Lower leg skin (tissue), 3 donors: ENCODE measurements around the gene ATP6V1G3.

Experiments used
- CTCF ChIP-seq, 3 donors: fragments of 450-650 bp; IDR thresholded peaks; one replicate each; pipeline ENCODE4 v1.5.1; 2016; ENCODE audit warnings: antibody characterized with exemption in 3 of 3, mild to moderate bottlenecking in 3 of 3, moderate library complexity in 2 of 3
- POLR2A ChIP-seq, 2 donors: fragments of 450-650 bp; IDR thresholded peaks; one replicate each; pipeline ENCODE4 v1.6.1; 2016 to 2017; ENCODE audit warnings: antibody characterized with exemption in 2 of 2, mild to moderate bottlenecking in 1 of 2, moderate library complexity in 1 of 2

- TF ChIP-seq CTCF (IDR thresholded peaks at IDR 0.05) = no peak
- no peak for TF ChIP-seq POLR2A (IDR thresholded peaks at IDR 0.05)
Observed at GRCh38 chr1:198496216-198497143, 44.0 kb downstream of the ATP6V1G3 start.
